Endothelial cell of umbilical vein (primary cell): ENCODE results near the gene RBFOX1. TPM values are rescaled to one million over a fixed set of nuclear protein-coding genes. Genes with fewer than 3 reads are reported as not detected.

Experiments used
- BruUV-seq: library from RNA; stranded (reverse); fragments of 400-500 nt; replicated peaks from 2 replicates; lab custom pipeline; 2021; lab: Mats Ljungman, UMichigan
- CTCF ChIA-PET: fragments of 300-600, 350-600 bp; sonication (Branson Sonifier 250); formaldehyde crosslinking; loops from one replicate; lab custom pipeline; 2021; ENCODE audit warnings: antibody characterized with exemption, inconsistent platforms; lab: Charles Lee
- POLR2A ChIA-PET: fragments of 300-600, 350-600 bp; sonication (Branson Sonifier 250); formaldehyde crosslinking; loops from one replicate; lab custom pipeline; 2021; ENCODE audit warnings: antibody characterized with exemption, inconsistent platforms; lab: Charles Lee
- DNase-seq: peaks from one replicate; pipeline ENCODE4 v3.0.0-alpha.2; 2011; ENCODE audit warnings: low read depth, low spot score
- FAIRE-seq: peaks from 2 replicates; lab custom pipeline; 2011; peaks lifted over from hg19 to GRCh38; lab: Jason Lieb, UNC
- H2AFZ ChIP-seq: 2 replicates; pipeline ENCODE4 v1.6.0; 2012; ENCODE audit warnings: low read depth, low read length, control low read depth, inconsistent platforms
- H3K27ac ChIP-seq: 2 replicates; pipeline ENCODE4 v1.5.1; 2011; ENCODE audit warnings: low read depth, mild to moderate bottlenecking, control low read depth, low read length, moderate library complexity; ENCODE audit not compliant: insufficient read depth
- H3K27me3 ChIP-seq, 2 experiments: 2 replicates each; pipeline versions ENCODE4 v1.6.0 to v1.6.1; 2011; ENCODE audit warnings: low read length in 2 of 2, mixed read lengths in 1 of 2; ENCODE audit not compliant: control insufficient read depth in 2 of 2, insufficient read depth in 2 of 2
- H3K36me3 ChIP-seq, 2 experiments: 2 replicates in 1 of 2; 3 replicates in 1 of 2; pipeline ENCODE4 v1.5.1; 2011; ENCODE audit warnings: low read length in 2 of 2, mild to moderate bottlenecking in 1 of 2, moderate library complexity in 1 of 2; ENCODE audit not compliant: control insufficient read depth in 2 of 2, insufficient read depth in 2 of 2; ENCODE audit errors: extremely low read depth in 1 of 2
- H3K4me1 ChIP-seq: 3 replicates; pipeline ENCODE4 v1.5.1; 2011; ENCODE audit warnings: mild to moderate bottlenecking, low read length; ENCODE audit not compliant: control insufficient read depth, insufficient read depth; ENCODE audit errors: extremely low read depth
- H3K4me2 ChIP-seq: 2 replicates; pipeline ENCODE4 v1.6.1; 2011; ENCODE audit warnings: low read length, control low read depth, mixed read lengths; ENCODE audit not compliant: insufficient read depth
- H3K4me3 ChIP-seq, 3 experiments: fragments of 200-600 bp in 1 of 3; sonication (generic), shearing (Covaris generic) in 1 of 3; replicated peaks in 1 of 3; 2 replicates each; pipeline ENCODE4 v1.5.1; 2011 to 2016; ENCODE audit warnings: control low read depth in 3 of 3, low read length in 3 of 3, mild to moderate bottlenecking in 2 of 3, inconsistent platforms in 1 of 3, low read depth in 1 of 3, moderate library complexity in 1 of 3; ENCODE audit not compliant: insufficient read depth in 1 of 3
- H3K79me2 ChIP-seq: 2 replicates; pipeline ENCODE4 v1.6.0; 2012; ENCODE audit warnings: low read length, inconsistent platforms; ENCODE audit not compliant: control insufficient read depth, insufficient read depth
- H3K9ac ChIP-seq: replicated peaks from 2 replicates; pipeline ENCODE3; 2011; ENCODE audit warnings: low read length, control low read depth; ENCODE audit not compliant: insufficient read depth; ENCODE audit errors: extremely low read depth
- H3K9me1 ChIP-seq: replicated peaks from 3 replicates; pipeline ENCODE4 v1.6.0; 2011; ENCODE audit warnings: mild to moderate bottlenecking, low read length; ENCODE audit not compliant: control insufficient read depth, insufficient read depth; ENCODE audit errors: extremely low read depth
- H3K9me3 ChIP-seq: replicated peaks from 2 replicates; pipeline ENCODE4 v1.5.1; 2012; ENCODE audit warnings: low read length, inconsistent platforms; ENCODE audit not compliant: control insufficient read depth, insufficient read depth
- H4K20me1 ChIP-seq: replicated peaks from 2 replicates; pipeline ENCODE3; 2011; ENCODE audit warnings: mild to moderate bottlenecking, low read length; ENCODE audit not compliant: control insufficient read depth, insufficient read depth; ENCODE audit errors: extremely low read depth
- EZH2 ChIP-seq: IDR thresholded peaks from 2 replicates; pipeline ENCODE4 v1.6.1; 2012; ENCODE audit warnings: borderline replicate concordance, low read depth, mild to moderate bottlenecking, moderate library complexity, low read length, inconsistent platforms; ENCODE audit not compliant: severe bottlenecking
- FOS ChIP-seq: IDR thresholded peaks from 2 replicates; pipeline ENCODE4 v1.6.1; 2011; ENCODE audit warnings: mild to moderate bottlenecking, low read length, moderate library complexity, borderline replicate concordance; ENCODE audit not compliant: insufficient read depth
- JUN ChIP-seq: IDR thresholded peaks from 2 replicates; pipeline ENCODE4 v1.6.1; 2011; ENCODE audit warnings: borderline replicate concordance, low read depth; ENCODE audit not compliant: insufficient read length, insufficient read depth
- MYC ChIP-seq: IDR thresholded peaks from one replicate; pipeline ENCODE4 v1.6.1; 2011; ENCODE audit warnings: mild to moderate bottlenecking, low read depth, low read length
- POLR2A ChIP-seq: IDR thresholded peaks from 2 replicates; pipeline ENCODE4 v1.6.1; 2012; ENCODE audit warnings: low read depth, mild to moderate bottlenecking, control low read depth, low read length
- dilution Hi-C: fragments of 300-500 bp; cut with MboI; formaldehyde crosslinking; loops from one replicate; pipeline ENCODE4 v1.15.0; 2019; ENCODE audit warnings: low sequenced_read_pairs; ENCODE audit not compliant: extremely low pct_ligation_motif_present
- intact Hi-C: fragments of 100-400 bp; cut with micrococcal nuclease; formaldehyde crosslinking; loops from one replicate; pipeline ENCODE4 v1.10.0; 2022
- polyA plus RNA-seq, 4 experiments: library from polyadenylated mRNA; depleted of rRNA in 3 of 4; stranded (reverse) in 3 of 4; unstranded in 1 of 4; fragments of >200 nt; gene quantifications; 2 replicates each; pipeline versions ENCODE4 v1.2.1 to v1.2.3, GENCODE V29; 2011 to 2012; ENCODE audit warnings: missing spikeins in 1 of 4
- total RNA-seq: library from RNA; stranded (reverse); gene quantifications from 2 replicates; pipeline ENCODE4 v1.2.3, GENCODE V29; 2021
- TF ChIP-seq, protein P1 (sequence below), 2 donors: IDR thresholded peaks; 1 replicate in 1 of 2; 2 replicates in 1 of 2; pipeline ENCODE4 v1.5.1; 2011; ENCODE audit warnings: low read length in 2 of 2, mild to moderate bottlenecking in 2 of 2, moderate library complexity in 2 of 2, control low read depth in 1 of 2, inconsistent platforms in 1 of 2, low read depth in 1 of 2; ENCODE audit not compliant: insufficient read depth in 1 of 2; ENCODE audit errors: extremely low read depth in 1 of 2

RBFOX1 gene
- total and polyA plus RNA-seq, 2 donors (not counting 3 experiments of a cell fraction or from before 2014, with no cell fraction given) = not detected

DNA sequence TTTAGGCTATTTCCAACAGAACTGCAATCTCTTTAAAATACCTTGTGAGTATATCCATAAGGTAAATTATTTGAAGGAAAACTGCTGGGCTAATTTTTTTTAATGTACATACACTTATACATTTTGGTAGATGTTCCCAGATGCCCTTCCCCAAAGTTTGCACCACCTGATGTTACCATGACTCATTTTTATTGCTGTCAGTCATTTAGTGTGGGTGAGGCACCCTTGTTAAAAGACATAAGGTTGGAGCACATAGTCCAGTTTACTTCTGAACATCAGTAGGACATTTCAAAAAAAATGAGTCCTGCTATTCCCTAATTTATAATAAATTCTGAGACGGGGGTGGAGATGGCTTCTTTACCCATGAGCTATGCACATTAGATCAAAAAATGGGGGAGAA lies 138.6 kb downstream of the RBFOX1 start:
- ChIA-PET POLR2A (no interaction called here), CTCF (no interaction called here)
- no peak overlapping the region for H3K27ac ChIP-seq
- BruUV-seq = no TSS peak
- no peak for TF ChIP-seq POLR2A
- TF ChIP-seq FOS = no peak
- no peak for TF ChIP-seq MYC
- TF ChIP-seq EZH2 = no peak
- TF ChIP-seq, protein P1, sequence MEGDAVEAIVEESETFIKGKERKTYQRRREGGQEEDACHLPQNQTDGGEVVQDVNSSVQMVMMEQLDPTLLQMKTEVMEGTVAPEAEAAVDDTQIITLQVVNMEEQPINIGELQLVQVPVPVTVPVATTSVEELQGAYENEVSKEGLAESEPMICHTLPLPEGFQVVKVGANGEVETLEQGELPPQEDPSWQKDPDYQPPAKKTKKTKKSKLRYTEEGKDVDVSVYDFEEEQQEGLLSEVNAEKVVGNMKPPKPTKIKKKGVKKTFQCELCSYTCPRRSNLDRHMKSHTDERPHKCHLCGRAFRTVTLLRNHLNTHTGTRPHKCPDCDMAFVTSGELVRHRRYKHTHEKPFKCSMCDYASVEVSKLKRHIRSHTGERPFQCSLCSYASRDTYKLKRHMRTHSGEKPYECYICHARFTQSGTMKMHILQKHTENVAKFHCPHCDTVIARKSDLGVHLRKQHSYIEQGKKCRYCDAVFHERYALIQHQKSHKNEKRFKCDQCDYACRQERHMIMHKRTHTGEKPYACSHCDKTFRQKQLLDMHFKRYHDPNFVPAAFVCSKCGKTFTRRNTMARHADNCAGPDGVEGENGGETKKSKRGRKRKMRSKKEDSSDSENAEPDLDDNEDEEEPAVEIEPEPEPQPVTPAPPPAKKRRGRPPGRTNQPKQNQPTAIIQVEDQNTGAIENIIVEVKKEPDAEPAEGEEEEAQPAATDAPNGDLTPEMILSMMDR (IDR thresholded peaks at IDR 0.05; ENCODE audit: extremely low read depth in 1 of 2, insufficient read depth in 1 of 2, low read depth in 1 of 2, low read length in 2 of 2) = no peak
- TF ChIP-seq JUN = no peak
- H3K9ac ChIP-seq = no peak overlapping the region
- intact Hi-C loops = no loop called here
- H3K27me3 ChIP-seq = no peaks in the 10 kb centered on the region
- no peaks in the 10 kb centered on the region for H3K79me2 ChIP-seq
- no peaks in the 10 kb centered on the region for H3K9me1 ChIP-seq
- no peaks in the 10 kb centered on the region for H3K4me1 ChIP-seq
- H4K20me1 ChIP-seq = no peaks in the 10 kb centered on the region
- H3K9me3 ChIP-seq = no peaks in the 10 kb centered on the region
- H3K36me3 ChIP-seq = no peaks in the 10 kb centered on the region
- no peak overlapping the region for H3K4me2 ChIP-seq
- H3K4me3 ChIP-seq = no peak overlapping the region
- dilution Hi-C loops = no loop called here
- H2AFZ ChIP-seq = no peak overlapping the region
- DNase-seq (no peak), FAIRE-seq (no peak)

DNA sequence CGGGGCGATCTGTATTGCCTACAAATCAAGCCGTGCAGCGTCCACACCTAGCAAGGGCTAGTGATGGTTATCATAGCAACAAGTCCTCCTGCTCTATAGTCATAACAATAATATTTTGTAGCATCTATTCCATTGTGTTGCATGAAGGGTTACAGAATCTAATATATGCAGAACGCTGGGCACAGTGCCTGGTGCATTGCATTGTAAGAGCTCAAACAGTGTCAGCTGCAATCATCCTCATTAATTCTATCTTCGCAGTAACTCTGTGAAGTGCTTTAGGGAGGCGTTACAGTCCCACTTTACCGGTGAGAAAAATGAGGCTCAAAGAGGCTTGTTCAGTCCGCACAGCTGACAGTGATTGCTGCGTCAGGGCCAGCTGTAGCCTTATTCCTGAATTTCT lies 149.4 kb downstream of the RBFOX1 start:
- Histone ChIP-seq H3K36me3 (no peaks in the 10 kb centered on the region), H3K27ac (no peak overlapping the region), H3K27me3 (no peaks in the 10 kb centered on the region), H4K20me1 (no peaks in the 10 kb centered on the region), H3K9me3 (peaks cover 3% of the 10 kb centered on the region), H3K9ac (no peak overlapping the region), H3K79me2 (no peaks in the 10 kb centered on the region), H3K4me2 (no peak overlapping the region), H3K9me1 (no peaks in the 10 kb centered on the region), H2AFZ (no peak overlapping the region), H3K4me3 (no peak overlapping the region), H3K4me1 (no peaks in the 10 kb centered on the region)
- dilution Hi-C loops (no loop called here), intact Hi-C loops (no loop called here)
- CTCF ChIA-PET = no interaction called here
- TF ChIP-seq JUN (no peak), EZH2 (no peak), FOS (no peak), POLR2A (no peak)
- TF ChIP-seq, protein P1 (IDR thresholded peaks at IDR 0.05; ENCODE audit: extremely low read depth in 1 of 2, insufficient read depth in 1 of 2, low read depth in 1 of 2, low read length in 2 of 2) = no peak
- POLR2A ChIA-PET = no interaction called here
- no TSS peak for BruUV-seq
- DNase-seq (no peak), FAIRE-seq (no peak)
